HepG2 (cell line): ENCODE data around the gene SH3PXD2A. TPM values are rescaled to one million over a fixed set of nuclear protein-coding genes. Genes with fewer than 3 reads are reported as not detected.

ENCODE experiments used
- FOXP1 ChIP-seq, 2 experiments: fragments of 450-650 bp in 1 of 2; IDR thresholded peaks; 2 replicates each; pipeline ENCODE4 v1.6.1; 2017 to 2018; ENCODE audit warnings: antibody characterized with exemption in 1 of 2
- KDM6A ChIP-seq: IDR thresholded peaks from 2 replicates; pipeline ENCODE4 v1.6.1; 2016; ENCODE audit warnings: low read depth
- MAFG ChIP-seq: sonication (generic); formaldehyde crosslinking; IDR thresholded peaks from 2 replicates; pipeline ENCODE4 v1.5.1; 2020; ENCODE audit warnings: mild to moderate bottlenecking, missing genetic modification reagents
- MXD1 ChIP-seq: sonication (generic); formaldehyde crosslinking; IDR thresholded peaks from 2 replicates; pipeline ENCODE4 v1.4.0; 2020; ENCODE audit warnings: mild to moderate bottlenecking, missing genetic modification reagents
- NR1H2 ChIP-seq: sonication (generic); formaldehyde crosslinking; IDR thresholded peaks from 2 replicates; pipeline ENCODE4 v1.8.1; 2022; ENCODE audit warnings: low read depth, missing genetic modification reagents, borderline replicate concordance
- PPARG ChIP-seq: conservative IDR thresholded peaks from 2 replicates; pipeline ENCODE4 v1.6.1; 2016; ENCODE audit warnings: missing biosample characterization, missing genetic modification reagents
- REL ChIP-seq: sonication (generic); formaldehyde crosslinking; conservative IDR thresholded peaks from 2 replicates; pipeline ENCODE4 v1.8.0; 2022; ENCODE audit warnings: mild to moderate bottlenecking, missing genetic modification reagents, moderate library complexity
- SAP130 ChIP-seq: IDR thresholded peaks from 2 replicates; pipeline ENCODE4 v1.6.1; 2016; ENCODE audit warnings: low read depth
- THRA ChIP-seq: sonication (generic); formaldehyde crosslinking; IDR thresholded peaks from 2 replicates; pipeline ENCODE4 v1.4.0; 2020; ENCODE audit warnings: missing genetic modification reagents, borderline replicate concordance
- TOE1 ChIP-seq: sonication (generic); formaldehyde crosslinking; IDR thresholded peaks from 2 replicates; pipeline ENCODE4 v1.4.0; 2020; ENCODE audit warnings: mild to moderate bottlenecking, missing genetic modification reagents
- ZBTB26 ChIP-seq: IDR thresholded peaks from 2 replicates; pipeline ENCODE4 v1.6.1; 2016; ENCODE audit warnings: missing compliant biosample characterization, missing genetic modification reagents, borderline replicate concordance
- ZC3H13 ChIP-seq: sonication (generic); formaldehyde crosslinking; IDR thresholded peaks from 2 replicates; pipeline ENCODE4 v1.8.1; 2023; ENCODE audit warnings: mild to moderate bottlenecking, missing genetic modification reagents, moderate library complexity
- ZHX2 ChIP-seq, 2 experiments: sonication (generic) in 1 of 2; formaldehyde crosslinking in 1 of 2; IDR thresholded peaks; 2 replicates each; pipeline versions ENCODE4 v1.6.1 to v1.9.0; 2014 to 2022; ENCODE audit warnings: antibody characterized with exemption in 1 of 2, borderline replicate concordance in 1 of 2, inconsistent platforms in 1 of 2, low read depth in 1 of 2, missing genetic modification reagents in 1 of 2
- ZNF232 ChIP-seq: sonication (generic); formaldehyde crosslinking; IDR thresholded peaks from 2 replicates; pipeline ENCODE4 v1.4.0; 2020; ENCODE audit warnings: missing genetic modification reagents, borderline replicate concordance
- ZNF335 ChIP-seq: sonication (generic); formaldehyde crosslinking; IDR thresholded peaks from 2 replicates; pipeline ENCODE4 v1.4.0; 2020; ENCODE audit warnings: missing genetic modification reagents
- ZNF430 ChIP-seq: sonication (generic); formaldehyde crosslinking; IDR thresholded peaks from 2 replicates; pipeline ENCODE4 v1.9.0; 2021; ENCODE audit warnings: mild to moderate bottlenecking, missing genetic modification reagents
- ZNF660 ChIP-seq: sonication (generic); formaldehyde crosslinking; IDR thresholded peaks from 2 replicates; pipeline ENCODE4 v1.5.1; 2020; ENCODE audit warnings: mild to moderate bottlenecking, low read depth, missing genetic modification reagents, borderline replicate concordance
- polyA plus RNA-seq, 8 experiments: library from polyadenylated mRNA; depleted of rRNA in 3 of 8; stranded (reverse) in 7 of 8; unstranded in 1 of 8; fragments of >200 nt; fragmentation: Illumina TruSeq in 4 of 8; extraction: Trizol in 4 of 8; gene quantifications; 2 replicates each; pipeline versions ENCODE4 v1.2.1 to v1.2.3, GENCODE V29; 2011 to 2016; ENCODE audit warnings: low read depth in 4 of 8, missing spikeins in 1 of 8, mixed read lengths in 1 of 8; ENCODE audit not compliant: insufficient read depth in 1 of 8
- total RNA-seq, 5 experiments: library from RNA; depleted of rRNA; stranded (reverse); fragments of >200 nt; fragmentation: Illumina TruSeq; extraction: Trizol; gene quantifications; 2 replicates each; pipeline ENCODE4 v1.2.3, GENCODE V29; 2016; ENCODE audit warnings: low read depth in 1 of 5
- TF ChIP-seq, protein P1 (sequence below): sonication (generic); formaldehyde crosslinking; IDR thresholded peaks from 2 replicates; pipeline ENCODE4 v1.5.0; 2020; ENCODE audit warnings: missing genetic modification reagents

The SH3PXD2A gene
- total and polyA plus RNA-seq, 2 of the 13 experiments (the other 11 are each of a cell fraction or from before 2014, with no cell fraction given) = 11.1 to 11.3 TPM

DNA sequence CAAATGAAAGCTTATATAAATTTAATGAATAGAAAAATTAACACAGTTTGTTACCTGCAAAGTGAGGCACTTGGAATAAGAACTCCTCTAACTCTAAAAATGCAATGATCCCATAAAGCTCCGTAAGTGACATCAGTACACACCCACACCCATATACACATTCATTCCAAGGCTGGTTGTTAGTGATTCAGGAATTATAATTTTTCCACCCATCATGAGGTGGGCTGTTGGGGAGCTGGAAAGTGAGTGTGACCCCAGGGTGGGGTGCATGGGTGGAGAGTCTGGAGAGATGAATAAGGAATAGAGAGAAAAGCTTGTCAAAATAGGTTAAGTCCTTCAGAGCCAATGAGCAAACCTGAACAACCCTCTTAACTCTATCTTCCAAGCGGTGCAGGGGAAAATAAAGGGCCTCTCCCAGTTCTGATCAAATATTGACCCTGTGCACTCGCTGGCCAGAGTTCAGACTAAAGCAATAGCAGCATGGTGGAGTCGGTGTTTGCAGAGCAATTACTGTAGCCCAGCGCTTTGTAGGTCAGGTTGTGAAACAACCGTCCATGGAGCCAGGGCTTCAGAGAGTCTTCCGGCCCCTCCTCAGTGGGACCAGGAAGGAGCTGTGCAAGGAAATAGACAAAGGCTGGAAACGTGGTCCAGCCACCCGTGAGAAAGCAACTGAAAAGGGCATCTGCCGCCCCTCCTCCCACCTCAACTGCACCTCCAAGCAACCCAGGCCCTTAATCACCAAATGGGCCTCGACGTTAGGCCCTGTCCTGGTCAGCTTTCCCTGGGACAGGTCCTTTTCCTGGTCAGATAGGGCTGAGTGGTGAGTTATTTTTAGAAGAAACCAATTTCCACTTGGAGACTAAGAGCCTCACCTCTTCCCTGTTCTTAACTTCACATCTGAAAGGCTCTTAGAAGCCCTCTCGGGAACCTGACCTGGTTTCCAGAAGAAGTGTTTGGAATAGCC is 61.2 kb downstream of the SH3PXD2A start (continued):
- TF ChIP-seq THRA (CRISPR knock-in tag) (peak; percentile 90), ZNF430 (CRISPR knock-in tag) (peak; percentile 89), FOXP1 (IDR thresholded peaks at IDR 0.05) (no peak), FOXP1 (CRISPR knock-in tag; IDR thresholded peaks at IDR 0.05) (peak; percentile 88), ZBTB26 (CRISPR knock-in tag) (no peak), NR1H2 (CRISPR knock-in tag) (no peak), ZNF660 (no peak), REL (CRISPR knock-in tag) (no peak), TOE1 (CRISPR knock-in tag) (peak; percentile 90; the same call in 1 of the 2 replicates), ZNF232 (CRISPR knock-in tag) (peak; percentile 80), MAFG (no peak), ZHX2 (IDR thresholded peaks at IDR 0.05; ENCODE audit: low read depth) (peak; percentile 63; the same call in 1 of the 2 replicates), ZHX2 (CRISPR knock-in tag; IDR thresholded peaks at IDR 0.05; ENCODE audit: borderline replicate concordance) (no peak), PPARG (CRISPR knock-in tag) (peak; percentile 94), SAP130 (CRISPR knock-in tag) (peak; percentile 97), KDM6A (CRISPR knock-in tag) (peak; percentile 100), MXD1 (no peak), ZNF335 (CRISPR knock-in tag) (peak; percentile 62; the same call in 1 of the 2 replicates), ZC3H13 (peak; percentile 44; the same call in 1 of the 2 replicates)
- TF ChIP-seq, protein P1, sequence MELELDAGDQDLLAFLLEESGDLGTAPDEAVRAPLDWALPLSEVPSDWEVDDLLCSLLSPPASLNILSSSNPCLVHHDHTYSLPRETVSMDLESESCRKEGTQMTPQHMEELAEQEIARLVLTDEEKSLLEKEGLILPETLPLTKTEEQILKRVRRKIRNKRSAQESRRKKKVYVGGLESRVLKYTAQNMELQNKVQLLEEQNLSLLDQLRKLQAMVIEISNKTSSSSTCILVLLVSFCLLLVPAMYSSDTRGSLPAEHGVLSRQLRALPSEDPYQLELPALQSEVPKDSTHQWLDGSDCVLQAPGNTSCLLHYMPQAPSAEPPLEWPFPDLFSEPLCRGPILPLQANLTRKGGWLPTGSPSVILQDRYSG (CRISPR knock-in tag) = no peak
